AG20443 (cell line): ENCODE results near the gene CLEC16A.

Source experiments
- DNase-seq: peaks from one replicate; pipeline ENCODE4 v3.0.0; 2012; ENCODE audit warnings: low spot score, mixed read lengths

Gene CLEC16A

DNA sequence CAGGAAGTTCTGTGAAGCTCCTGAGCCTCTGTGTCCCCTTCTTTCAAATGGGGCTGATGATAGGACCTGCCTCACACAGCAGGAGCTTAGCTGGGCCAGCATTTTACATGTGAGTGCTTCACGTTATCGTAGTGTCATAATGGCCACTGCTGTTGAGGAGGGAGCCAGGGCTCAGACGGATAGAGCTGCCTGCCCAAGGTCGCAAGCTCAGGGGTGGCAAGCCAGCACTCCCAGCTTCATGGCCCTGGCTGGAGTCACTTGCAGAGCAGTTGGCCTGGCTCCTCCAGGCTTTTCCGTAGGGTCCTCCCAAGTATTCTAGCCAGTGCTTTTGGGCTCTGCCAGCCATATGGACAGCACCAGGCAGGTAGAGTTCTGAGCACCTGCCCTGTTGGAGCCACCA lies 196.5 kb downstream of the CLEC16A start:
- DNase-seq: no peak

DNA sequence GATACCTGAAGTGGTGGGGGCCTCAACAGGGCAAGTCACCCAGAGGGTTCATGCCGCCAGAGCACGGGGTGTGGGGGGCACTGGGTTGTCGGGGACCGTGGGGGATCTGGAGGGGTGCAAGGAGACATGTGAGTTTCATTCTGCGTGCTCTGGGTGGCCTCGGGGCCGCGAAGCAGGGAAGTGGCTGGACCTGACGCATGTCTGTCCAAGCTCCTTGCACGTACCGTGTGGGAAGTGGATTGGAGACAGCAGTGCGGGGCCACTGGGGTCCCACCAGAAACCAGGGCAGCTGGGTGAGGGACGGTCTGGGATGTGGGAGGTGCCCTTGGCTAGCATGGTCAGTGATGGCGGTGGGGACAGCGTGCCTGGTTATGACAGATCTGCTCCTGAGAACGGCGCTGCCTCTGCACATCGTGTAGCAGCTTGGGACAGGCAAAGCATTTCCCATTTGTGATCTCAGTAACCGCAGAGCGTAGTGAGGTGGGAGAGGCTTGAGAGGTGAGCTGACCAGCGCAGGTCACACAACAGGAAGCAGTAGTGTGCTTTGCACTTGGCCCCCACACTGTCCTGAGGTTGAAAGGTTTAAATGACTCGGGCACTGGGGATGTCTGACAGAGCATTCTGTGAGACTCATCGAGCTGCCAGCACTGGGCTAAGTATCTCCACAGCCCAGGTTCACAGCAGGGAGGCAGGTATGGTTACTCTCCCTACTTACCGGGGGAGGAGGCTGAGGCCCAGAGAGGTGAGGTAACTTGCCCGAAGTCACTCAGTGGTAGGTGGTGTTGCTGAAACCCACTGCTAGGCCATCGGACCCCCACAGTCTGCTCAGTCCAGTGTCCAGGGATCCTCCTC lies 197.3 kb downstream of the CLEC16A start:
- DNase-seq: no peak

DNA sequence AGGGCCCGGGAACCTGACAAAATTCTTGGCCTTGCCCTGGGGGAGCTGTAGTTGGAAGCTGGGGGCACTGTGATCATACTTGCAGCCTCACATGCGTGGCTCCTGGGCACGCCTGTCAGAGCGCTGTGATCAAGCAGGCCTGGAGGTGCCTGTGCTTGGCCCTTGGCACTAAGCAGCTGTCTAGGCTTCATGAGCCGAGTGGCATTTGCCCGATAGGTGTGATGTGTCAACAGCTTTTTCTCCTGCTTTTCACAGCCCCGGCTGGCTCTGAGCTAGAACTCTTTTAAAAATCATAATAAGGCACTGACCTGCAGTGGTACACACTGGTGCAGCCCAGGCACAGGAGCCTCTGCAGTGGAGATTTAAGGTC lies 197.9 kb downstream of the CLEC16A start:
- DNase-seq: no peak

DNA sequence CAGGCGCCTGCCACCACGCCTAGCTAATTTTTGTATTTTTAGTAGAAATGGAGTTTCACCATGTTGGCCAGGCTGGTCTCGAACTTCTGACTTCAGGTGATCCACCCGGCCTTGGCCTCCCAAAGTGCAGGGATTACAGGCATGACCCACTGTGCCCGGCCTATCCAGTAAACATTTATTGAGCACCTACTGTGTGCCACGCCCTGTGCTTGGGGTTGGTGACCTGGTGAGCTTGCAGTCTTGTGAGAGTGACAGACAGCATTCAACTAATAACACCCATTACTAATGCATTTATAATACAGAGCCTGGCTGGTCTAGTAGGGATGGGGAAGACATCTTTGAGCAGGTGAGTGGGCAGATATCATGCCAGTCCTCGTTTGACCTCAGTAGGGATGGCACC lies 198.6 kb downstream of the CLEC16A start:
- no peak for DNase-seq

DNA sequence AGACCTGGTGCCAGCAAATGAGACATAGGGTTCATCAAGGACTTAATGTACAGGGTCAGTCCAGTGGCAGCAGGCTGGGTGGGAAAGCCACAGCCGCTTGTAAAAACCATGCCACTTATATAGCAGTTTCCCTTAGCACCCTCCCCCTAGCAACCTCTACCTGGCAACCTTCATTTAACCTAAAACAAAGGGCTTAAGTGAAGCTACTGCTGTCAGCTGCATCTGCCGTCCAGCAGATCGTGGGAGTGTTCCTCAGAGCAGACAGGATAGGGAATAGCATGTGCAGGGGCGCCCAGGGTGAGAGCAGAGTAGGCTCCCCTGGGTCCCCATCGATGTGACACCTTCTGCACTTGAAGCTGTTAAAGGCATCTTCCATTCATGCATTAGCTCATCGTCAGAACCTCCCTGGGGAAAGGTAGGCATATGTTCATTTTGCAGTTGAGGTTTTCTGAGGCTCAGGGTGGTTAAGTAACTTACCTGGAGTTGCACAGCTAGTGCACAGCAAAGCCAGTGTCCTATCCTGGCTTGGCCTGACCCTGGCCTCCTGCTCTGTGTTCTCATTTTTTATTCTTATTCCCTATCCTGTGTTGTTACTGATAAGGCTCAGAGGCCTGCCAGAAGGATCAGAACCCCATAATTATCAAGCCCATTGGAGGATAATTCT lies 199.1 kb downstream of the CLEC16A start:
- DNase-seq: no peak

DNA sequence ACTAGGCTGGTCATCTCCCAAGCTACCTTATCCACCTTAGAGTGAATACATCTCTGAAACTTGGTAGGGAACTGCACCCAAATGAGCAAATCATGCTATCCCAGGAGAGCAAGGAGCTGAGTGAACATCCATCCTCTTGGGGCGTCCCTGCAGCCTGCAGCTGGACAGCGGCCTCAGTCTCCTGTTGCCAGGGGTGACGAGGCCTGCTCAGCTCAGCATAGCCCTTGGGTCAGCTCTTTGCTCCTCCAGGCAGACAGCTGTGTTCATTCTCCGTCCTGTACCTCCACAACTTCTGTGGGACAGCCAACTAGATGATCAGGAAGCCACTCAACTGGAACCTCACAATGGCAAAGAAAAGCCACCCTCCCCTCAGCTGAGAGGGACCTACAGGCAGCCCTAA lies 199.8 kb downstream of the CLEC16A start:
- no peak for DNase-seq

DNA sequence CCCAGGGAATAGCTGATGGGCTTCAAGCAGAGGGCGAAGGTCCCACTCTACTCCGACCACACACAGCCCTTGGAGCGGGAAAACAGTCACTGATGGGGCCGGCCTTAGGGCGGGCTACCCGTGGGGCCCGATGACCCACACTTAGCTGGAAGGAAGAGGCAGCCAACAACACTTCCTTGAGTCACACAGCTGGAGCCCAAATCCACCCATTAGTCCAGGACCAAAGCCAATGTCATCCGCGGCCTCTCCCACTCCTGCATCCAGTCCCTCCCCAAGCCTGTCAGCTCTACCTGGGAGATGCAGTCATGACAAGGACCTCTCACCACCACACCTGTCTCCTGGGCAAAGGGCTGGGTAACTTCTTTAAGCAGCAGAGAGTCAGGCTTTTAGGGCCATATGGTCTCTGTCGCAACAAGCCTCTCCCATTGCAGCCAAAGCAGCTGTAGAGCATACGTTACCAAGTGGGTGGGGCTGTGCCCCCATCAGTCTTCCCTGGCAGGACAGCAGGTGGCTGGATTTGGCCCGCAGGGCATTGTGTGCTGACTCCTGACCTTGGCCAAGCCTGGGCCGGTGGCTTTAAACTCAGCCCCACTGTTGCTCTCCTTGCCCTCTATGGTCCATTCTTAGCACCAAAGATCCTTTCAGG lies 200.9 kb downstream of the CLEC16A start:
- DNase-seq: peak; percentile 85

DNA sequence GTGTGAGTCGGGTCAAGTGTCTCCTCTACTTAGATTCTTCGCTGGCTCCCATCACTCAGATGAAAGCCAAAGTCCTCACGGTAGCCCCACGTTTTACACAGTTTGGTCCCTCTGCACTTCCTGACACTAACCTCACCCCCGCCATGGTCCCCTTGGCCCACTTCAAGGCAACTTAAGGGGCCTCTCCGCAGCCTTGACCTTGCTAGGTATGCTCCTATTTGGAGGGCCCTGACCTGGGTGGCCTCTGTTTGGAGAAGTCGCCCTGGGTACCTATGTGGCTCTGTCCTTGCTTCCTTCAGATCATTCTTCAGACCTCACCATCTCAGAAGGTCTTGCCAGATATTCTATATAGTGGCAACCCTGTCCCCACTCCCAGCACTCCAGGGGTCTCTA lies 201.5 kb downstream of the CLEC16A start:
- no peak for DNase-seq

DNA sequence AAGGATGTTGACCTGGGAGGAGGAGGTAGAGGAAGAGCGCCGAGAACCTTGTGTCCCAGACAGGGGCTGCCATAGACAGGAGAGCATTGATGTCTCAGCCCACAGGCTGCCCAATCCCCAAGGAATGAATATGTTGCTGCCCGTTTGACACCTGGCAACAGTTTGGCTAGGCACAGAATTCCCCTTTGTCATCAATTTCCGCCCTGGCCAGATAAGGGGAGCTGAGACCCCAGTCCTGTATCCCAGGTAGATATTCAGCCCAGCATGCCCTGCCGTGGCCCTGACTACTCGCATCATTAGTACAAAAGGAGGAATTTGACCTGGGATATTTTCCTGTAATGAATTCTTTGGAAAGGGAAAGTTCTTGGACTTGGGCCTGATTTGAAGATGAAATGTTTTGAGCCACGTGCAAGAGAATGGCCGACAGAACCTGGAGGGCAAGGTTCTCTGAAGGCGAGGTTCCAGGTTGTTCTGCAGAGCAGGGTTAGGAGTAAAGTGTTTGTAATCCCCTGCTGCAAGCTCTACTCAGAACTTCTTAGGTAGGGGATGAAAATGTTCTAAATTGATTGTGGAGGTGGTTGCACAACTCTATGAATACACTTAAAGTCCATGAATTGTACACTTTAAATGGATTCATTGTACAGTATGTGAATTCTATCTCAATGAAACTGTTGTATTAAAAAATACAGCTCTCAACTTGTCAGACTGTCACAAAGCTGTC lies 202.8 kb downstream of the CLEC16A start:
- no peak for DNase-seq

DNA sequence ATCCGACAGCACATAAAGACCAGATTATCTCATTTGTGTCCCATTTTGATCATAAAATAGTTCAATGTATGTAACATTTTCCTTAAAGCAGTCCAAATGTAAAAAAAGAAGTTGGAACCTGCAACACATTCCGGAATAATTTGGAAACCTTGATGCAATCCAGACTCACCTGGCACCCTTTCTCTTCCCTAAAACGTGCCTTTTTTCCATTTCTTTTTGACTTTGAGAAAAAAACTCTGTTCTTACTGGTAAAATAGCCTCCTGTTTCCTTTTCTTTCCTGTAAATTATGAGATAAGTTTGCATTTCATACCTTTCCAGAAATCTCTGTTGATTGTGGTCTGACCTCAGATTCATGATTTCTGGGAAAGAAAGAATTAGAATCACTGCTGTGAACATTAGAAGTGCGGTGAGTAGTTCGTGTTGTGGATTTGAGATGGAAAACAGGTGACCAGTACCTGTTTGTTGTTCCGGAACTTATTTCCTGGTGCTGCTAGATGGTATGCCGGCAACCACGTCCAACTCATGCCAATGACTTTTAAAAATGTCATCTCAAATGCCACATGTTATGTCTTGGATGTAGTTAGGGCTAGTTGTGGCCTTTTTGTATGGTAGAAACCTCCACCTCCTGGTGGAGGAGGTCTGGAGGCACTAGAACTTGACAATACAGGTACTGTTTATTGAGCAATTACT lies 203.5 kb downstream of the CLEC16A start:
- no peak for DNase-seq

DNA sequence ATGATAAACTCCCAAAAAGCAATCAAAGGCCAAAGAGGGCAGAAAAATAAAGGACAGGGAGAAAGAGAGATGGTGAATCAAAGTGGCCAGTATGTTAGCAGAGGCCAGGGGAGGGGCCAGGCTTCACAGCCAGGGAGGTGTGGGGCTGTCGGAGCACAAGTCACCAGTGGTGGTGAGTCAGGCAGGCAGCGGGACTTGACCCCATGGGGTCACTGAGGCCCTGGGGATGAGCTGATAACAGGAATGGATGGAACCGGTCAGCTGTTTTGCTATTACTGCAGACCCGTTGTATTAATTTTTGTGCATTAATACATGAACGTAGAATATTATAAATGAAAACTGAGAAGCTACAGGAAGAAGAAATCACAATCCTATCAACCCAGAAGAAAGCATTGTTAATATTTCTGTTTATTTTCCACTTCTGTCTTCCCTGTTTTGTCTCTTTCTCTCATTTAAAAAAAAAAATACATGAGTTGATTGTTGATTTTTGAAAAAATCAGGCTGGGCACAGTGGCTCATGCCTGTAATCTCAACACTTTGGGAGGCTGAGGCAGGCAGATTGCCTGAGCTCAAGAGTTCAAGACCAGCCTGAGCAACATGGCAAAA lies 204.8 kb downstream of the CLEC16A start:
- no peak for DNase-seq

DNA sequence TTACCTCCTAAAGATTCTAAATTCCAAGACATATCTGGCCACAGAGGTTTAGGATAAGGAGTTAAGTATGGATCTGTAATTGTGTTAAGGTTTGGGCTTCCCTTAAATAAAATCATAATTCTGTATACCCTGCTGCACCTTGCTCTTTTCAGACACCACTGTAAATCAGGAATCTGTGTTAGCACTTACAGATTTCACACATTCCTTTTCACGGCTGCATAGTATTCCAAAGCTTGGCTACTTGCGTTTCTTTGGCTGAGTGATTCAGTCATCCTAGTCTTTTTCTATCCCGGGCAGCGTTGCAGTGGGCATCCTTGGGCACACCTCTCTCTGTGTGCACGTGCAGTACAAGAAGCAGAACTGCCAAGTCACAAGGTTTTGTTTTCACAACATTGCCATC lies 205.8 kb downstream of the CLEC16A start:
- no peak for DNase-seq

DNA sequence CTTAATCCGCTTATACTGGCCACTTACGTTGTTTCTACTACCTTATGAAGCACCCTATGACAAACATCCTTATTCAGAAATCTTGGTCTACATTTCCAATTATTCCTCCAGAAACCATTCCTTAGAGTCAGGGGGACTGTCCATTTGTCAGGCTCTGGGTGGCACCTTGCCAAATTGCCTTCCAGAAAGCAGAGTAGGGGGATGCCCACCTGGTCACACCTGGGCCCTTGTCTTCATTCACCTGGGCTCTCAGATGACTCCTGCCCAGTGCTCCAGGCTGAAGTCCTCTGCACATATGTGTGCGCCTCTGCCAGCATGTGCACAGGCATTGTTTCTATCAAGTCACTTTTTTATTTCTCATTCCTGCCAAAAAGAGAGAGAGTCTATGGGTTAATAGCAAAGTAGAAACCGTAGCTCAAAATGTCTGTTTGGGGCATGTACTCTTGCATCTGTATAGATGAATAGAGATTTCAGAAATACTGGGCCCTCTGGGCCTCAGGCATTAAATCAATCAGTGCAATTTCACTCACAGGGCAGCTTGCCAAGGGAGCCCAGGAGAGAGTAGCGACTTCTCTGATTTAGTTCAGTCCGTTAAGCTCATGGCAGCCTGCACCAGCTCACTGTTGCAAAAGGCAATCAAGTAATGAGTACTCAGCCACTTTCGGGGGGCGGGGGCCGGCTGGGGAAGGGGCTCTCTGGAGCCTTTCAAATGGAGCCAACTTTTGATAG lies 207.0 kb downstream of the CLEC16A start:
- no peak for DNase-seq

DNA sequence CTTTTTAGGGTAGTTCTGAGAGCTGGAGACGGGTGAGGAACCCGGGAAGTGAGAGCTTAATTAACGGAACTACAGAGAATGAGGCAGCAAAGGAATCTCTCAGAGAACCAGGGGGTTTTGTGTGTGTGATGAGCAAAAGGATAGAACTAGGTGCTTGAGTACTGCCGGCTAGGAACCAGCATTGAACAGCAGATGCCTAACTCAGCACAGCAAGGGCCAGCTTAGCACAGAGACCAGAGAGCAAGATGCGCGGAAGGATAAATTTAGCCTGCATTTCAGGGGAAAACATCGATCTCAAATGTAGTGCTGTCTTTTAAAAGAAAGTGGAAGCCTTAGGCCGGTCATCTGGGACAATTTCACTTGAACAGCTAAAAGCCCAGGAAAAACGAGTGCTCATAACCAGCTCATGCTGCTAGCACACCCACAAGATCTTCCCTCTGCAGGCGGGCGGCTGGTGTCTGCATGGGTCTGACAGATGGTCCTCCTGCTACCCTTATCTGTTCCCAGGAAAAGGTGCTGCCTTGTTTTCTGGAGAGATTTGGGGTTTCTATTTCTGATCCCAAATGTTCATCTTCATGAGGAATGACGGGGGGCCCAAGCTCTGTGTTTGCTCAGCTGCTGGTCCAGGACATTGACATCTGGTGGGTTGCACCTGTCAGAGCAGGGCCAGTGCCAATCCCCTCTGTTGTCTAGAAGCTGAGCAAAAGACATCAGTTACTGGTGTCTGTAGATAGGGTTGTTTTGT lies 207.7 kb downstream of the CLEC16A start:
- no peak for DNase-seq

DNA sequence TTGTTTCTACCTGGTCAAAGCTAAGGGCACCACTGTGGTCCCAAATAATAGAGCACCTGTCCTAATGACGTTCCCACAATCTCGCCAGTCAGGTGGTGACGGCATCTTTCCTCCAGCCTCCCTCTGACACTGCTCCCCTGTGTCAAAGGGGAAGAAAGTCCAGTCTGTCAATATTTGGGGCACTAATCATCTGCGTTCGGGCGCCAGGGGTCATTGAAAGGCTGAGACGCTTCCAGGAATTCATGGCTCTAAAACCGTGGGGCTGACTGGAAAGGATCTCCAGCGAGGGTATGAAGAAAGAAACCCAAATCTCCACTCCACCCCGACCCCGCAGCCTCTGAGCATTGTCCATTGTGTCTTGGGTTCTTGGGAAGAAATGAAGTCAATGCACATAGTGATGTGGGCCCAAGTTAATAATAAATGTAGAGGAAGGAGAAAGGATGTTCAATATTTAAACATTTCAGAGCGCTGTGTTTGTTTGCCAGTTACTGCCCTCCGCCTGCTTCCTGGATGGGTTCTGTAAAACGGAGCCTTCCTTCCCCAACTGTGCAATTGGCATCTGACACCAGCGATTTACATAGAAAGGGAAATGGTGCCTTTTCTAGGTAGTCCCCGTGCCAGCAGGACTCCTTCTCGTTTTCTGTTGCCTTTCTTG lies 208.4 kb downstream of the CLEC16A start:
- DNase-seq: no peak

DNA sequence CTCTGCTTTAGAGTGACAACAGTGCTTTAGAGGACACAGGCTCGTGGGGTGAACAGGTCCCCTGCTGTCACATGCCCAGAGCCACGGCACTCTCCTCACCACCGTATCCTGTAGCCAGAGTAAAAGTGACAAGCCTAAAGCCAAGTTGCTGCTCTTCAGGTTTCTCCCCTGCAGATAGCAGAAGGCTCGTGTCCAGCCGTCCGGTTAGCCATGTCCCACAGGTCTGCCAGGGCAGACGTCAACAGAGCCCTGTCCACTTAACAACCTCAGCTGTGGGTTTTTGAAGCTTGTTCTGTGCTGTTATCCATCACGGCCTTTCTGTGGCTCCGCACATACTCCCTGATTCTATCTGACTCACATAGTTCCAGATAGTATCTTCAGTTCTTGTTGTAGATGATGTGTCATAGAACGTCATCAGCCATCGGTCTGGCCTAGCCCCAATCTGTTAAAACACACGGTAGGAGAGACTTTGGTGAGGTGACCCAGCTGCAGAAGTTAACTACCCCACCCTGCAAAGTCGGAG lies 211.0 kb downstream of the CLEC16A start:
- DNase-seq: peak; percentile 82

DNA sequence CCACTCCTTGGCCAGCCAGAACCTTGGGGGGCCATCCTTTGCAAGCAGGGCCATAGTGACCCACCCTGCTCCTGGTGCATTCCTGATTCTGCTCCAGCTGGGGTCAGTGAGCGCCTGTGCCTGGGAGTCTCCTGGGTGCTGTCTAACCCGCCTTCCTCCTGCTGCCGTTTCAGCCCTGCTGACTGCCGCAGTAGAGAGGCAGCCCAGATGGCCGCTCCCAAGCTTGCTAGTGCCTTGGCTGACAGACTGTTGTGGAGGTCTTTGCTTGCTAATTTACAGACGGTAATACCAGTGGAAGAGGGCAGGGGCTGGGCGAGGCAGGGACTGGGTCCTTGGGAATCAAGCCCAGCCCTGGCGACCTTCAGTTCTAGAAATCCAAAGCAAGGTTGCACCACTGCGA lies 212.0 kb downstream of the CLEC16A start:
- DNase-seq: no peak

DNA sequence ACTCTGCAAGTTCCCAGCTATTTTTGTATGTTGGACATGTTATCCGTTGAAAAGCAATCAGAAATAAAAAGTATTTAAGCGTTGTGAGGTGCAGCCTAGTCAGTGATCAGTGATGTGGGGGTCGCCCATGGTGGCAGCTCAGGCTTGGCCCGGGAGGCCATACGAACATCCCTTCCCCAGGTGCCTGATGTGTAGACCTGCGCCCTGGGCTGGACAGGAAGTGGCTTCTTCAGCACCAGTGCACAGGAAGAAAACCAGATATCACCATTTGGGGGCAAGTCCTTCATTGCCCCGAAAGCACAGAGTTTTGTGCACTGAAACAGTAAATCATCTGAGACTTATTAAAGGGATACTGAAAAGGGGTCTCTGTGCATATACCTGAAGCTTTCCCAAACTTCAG lies 212.8 kb downstream of the CLEC16A start:
- no peak for DNase-seq

DNA sequence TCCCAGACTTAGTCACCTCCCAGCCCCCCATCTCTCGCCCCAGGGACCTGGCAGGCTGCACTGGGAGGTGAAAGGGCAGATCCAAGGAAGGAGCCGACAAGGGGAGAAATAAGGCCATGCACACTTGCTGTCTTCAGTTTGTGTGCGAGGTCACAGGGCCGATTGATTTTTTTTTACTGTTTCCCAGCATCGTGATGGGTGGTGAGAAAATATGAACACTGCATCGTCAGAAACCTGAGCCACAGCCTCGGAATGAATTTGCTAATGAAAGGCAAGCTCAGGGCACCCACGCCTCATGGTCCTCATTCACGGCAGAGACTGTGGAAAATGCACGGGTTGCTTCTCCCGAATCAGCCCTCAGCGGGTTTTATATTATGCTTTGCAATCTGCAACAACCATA lies 213.7 kb downstream of the CLEC16A start:
- no peak for DNase-seq
